ENCODE data around the gene FERMT1.
"Not testable (repeated sequence)": the region's sequence is repeated elsewhere in the genome, so short reads cannot be mapped to it uniquely, and the experiment has no call there.

FERMT1 gene

DNA sequence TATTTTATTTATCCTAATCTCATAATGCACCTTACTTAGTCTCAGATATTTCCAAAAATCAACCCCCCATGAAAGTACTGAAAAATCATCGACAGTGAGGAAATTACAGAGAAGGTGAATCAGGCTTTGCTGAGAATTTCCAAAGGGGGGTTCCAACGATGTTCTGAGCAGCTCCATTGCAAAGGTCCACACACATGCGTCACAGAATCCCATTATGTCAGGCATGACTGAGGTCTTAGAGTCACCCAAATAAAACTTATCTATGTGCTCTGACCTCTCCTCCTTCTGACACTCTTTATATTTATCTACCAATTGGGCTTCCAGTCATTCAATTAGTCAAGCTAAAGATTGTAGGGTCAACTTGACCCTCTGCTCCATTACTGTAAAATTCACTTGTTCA, 56.2 kb downstream of the FERMT1 start:
- DNase-seq, result no peak

DNA sequence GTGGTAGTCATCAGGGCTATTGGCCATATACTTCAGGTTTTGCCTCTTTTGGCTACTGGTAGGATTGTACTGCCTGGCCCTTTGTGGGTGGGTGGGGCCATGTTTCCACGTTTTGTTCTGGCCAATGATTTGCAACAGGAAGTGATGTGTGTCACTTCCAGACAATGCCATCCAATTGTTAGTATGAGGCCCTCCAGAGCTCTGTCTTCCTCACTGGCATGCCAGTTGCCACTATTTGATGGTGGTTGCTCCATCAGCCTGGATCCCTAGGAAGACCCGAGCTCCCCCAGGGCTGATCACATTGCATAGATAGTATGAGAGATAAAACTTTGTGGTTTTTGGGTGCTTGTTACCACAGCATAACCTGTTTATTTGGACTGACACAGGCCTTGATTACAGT, 61.3 kb downstream of the FERMT1 start:
- no peak for DNase-seq

DNA sequence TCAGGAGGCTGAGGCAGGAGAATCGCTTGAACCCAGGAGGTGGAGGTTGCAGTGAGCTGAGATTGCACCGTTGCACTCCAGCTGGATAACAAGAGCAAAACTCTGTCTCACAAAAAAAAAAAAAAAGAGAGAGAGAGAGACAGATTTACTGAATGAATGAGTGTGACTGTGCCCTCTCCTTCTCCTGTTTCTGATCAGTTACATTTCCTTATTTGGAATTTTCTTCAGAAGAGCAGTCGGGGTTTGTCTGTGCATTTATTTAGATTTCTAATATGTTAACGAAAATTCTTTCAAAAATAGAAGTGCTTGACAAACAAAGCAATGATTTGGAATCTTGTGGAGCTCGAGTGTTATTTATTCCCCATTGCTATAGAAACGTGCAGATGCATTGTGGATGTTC, 62.6 kb downstream of the FERMT1 start:
- DNase-seq, result no peak

DNA sequence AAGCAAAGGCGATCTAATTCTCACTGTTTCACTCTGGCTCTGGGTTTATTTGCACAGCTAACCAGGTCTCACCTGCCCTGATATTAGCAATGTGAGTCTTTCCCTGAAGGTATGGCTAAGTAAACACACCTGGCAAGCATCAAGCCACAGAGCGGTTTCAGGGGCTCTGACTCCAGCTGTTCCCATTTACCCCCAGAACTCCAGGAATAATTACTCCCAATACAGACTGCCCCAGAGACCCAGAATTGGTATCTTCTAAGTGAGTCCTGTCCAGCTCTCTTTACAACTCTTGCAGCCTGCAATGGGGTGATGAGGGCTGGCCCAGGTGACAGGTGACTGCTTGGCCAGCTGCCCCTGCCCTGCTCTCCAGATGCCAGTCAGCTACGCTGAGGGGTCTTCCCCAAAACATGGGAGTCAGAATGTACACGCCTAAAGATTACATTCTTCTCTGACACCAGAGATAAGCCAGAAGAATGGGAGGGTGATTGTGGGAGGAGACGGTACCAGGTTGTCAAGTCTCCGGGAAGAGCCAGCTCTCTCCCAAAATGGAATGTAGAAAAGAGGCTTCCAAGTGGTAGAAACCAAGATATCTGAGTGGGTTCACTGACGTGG, 64.0 kb downstream of the FERMT1 start:
- no peak for DNase-seq

DNA sequence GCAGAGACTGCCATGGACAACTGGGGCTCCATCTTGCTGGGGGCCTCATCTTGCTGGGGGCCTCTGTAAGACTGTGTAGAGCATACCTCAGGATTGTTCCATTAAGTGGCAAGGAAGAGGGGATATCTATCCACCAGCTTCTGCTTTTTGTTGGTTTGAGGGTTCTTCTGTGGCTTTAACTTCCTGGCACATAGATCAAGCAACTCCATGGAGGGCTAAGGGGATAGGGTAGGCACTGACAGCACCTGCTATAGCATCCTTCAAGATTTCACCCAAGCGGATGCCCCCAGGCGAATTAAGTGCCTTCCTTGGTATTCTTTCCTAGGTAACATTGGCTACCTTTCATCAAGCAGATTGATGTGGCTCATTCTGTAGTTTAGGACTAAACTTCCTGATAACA, 65.1 kb downstream of the FERMT1 start:
- DNase-seq, result no peak

DNA sequence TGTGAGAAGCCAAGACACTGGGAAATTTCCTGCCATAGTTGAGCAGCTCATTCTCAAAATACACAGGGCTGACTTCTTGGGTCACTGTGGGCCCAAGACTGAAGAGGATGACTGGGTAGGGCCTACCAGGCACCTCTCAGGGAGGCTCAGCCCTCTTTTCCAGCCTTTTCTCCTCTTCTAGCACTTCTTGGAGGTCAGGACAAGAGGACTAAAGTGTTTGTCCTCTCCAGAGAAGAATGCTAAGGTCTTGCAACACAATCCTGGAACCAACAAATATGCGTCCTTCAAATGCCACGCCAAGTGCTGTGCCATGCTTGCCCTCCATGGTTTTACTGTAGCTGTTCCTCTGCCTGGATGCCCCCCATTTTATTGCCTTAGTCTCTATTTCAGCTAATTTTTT, 65.7 kb downstream of the FERMT1 start:
- no peak for DNase-seq

DNA sequence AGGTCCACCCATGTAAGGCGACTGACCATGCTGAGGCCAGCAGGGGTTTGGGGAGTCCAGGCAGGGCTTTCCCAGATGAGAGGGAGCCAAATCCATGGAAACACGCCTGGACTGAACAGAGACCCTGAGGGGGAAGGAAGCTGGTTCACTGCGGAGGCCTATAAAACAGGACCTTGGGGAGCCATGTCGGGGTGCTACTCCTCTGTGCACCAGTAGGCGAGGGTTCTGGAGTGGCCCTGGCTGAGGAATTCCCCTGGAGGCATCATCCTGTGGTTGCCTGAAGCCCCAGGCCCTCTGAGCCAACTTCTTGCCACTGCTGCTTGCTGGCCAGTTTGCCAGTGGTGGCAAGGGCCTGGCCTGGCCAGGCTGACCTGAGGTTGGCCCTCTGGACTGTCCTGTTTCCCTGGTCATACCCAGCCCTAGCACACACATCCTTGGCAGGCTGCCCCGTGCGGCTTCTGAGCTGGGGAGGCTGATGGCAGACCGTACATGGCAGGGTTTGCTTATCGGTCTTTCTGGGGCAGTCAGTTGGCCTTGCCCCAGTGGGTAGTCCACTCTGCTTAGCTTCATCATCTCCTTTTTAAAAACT, 66.8 kb downstream of the FERMT1 start:
- DNase-seq, result no peak

DNA sequence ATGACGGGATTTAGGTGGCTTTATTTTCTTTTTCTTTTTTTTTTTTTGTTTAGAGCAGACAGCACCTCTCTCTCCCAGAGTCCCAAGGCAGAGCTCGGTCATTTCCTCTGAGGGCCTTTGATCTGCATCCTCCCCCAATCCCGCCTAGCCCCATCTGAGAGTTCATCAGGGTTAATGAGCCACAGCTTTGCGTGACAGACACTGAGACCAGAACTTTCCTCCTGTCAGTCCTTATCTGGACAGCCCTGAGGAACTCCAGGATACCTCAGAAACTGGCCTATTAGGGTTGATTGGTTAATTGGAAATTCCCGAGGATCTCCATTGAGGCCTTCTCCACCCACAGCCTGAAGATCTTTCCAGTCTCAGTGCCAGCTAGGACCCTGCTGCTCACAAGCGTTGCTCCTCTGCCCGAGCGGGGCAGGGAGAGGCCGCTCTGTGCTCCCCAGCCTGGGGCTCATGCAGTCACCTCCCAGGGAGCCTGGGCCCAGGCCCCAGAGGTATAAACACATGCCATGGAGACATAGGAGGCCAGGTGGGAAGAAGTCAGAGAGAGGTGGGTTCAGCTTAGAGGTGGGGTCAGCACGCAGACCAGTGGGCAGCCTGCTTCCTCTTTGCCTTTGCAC, 67.6 kb downstream of the FERMT1 start:
- no peak for DNase-seq

DNA sequence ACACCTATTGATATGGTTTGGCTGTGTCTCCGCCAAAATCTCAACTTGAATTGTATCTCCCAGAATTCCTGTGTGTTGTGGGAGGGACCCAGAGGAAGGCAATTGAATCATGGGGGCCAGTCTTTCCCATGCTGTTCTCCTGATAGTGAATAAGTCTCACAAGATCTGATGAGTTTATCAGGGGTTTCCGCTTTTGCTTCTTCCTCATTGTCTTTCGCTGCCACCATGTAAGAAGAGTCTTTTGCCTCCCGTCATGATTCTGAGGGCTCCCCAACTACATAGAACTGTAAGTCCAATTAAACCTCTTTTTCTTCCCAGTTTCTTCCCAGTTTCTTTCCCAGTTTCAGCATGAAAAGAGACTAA, 68.2 kb downstream of the FERMT1 start:
- DNase-seq, result not testable (repeated sequence)

DNA sequence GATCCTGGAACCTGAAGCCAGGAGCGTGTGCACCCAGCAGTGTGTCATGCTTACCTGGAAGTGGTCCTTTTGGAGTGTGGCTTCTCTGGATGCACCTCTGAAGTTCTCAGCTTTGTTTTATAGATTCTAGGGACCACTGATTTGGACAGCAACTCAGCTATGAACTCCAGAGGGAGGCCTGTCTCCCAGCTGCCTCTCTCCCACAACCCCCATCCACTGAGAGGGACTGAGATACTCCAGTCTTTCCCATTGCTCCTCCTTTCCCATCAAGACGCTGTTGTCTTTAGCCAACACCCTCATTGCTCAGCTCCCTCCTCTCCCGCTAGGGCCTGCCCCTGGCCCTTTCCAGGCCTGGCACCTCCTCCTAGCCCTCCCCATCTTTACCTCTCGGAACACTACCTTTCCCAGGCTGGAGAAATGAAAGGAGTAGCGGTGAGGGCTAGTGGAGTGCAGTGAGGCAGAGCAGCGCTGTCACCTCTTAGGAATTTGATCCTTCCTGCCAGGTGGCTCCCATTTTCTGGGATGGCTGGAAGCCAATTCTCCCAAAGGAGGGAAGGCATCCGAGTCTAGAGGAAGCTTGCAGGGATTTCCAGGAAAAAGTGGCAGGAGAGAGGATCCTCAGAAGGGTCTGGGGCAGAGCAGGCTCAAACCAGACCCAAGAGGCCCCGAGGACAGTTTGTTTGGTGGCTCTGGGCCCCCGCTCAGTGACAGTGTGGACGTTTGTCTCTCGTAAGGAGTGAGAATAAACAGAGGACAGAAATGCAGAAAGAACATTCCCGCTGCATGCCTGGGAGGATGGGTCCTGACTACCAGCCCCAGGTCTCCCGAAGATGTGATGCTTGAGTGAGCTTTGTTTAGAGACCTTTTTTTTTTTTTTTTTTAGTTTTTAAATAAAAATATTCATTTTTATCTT, 68.8 kb downstream of the FERMT1 start, which contains the start of gene LRRN4:
Gene LRRN4 (minus strand): TSS at position 285 of the 913 bp plus-strand sequence. CDS start 1,261 bp downstream, outside the sequence.
- no peak for DNase-seq

DNA sequence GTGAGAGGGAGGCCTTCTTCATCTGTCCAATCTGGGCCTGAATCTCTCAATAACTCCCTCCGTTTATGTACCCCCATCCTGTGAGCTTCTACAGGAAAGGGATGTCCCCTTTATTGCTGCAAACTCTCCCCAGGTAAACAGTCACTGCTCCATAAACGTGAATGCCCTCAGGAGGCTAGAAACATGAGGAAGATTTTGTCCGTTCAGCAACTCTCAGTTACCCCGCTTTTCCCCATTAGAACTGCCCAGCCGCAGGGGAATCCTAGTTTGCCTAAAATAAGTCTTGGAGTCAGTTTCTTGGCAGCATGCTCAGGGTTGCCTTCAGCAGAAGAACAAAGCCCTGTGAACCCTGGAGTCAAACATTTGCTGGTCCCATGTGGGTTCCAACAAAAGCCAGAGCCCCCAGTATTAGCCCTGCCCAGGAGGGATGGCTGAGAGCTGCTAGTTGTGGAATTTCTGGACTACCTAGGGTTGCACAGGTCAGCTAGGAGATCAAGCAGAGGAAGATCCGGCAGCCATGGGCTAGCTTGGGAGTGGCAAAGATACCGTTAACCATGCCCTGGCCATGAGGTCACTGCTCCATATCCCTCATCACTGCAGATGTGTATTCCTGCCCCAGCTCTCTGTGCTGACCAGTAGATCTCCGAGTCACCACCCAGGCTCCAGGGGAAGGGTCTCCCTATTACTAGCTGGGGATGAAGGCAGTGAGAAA, 69.6 kb downstream of the FERMT1 start:
- no peak for DNase-seq

DNA sequence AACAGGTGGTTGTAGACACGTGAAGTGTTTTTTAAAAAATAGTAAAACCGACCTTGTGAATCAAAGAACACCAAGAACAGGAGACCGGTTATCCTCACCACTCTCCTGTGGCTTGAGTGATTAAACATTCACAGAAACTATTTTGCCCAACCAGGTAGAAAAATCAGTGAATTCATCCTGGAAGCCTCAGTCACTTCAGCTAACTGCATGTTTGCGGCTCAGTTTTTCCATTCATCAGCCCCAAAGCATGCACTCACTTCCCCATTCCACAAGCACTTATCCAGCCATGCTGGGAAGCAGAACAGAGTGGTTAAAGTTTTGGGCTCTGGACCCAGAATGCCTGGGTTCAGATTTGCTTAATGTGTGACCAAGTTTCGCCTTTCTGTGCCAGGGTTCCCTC, 71.3 kb downstream of the FERMT1 start:
- no peak for DNase-seq

DNA sequence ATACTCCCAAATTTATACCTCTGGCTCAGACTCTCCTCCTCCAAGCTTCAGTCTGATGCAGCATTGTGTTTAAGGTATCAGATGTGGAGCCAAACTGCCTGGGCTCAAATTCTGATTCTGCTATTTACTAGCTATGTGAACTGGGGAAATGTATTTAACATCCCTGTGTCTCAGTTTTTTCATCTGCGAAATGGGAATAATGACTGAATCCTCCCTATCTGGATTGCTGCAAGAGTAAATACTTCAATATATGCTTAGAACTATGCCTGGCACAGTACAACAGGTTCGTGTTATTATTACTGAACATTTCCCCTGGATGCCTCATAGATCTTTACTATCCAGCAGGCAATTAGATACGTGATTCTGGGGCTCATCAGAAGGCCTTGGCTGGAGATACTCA, 74.4 kb downstream of the FERMT1 start:
- no peak for DNase-seq

DNA sequence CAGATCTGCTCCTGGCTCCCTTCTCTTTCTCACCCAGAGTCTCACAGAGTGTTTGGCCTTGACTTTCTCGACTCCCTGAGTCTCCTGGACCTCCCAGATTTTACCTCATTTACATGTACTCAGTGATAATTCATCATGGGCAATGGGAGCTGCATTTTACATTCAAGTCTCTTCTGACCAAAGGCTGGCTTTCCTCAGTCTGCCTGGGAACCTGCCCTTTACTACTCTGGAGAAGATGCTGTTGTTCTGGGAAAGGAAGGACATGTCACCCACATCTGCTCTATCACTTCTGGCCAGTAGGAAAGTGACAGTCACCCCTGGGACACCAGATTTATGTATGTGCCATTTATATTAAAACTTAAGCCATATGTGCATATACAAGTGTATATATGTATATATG, 76.4 kb downstream of the FERMT1 start:
- no peak for DNase-seq

DNA sequence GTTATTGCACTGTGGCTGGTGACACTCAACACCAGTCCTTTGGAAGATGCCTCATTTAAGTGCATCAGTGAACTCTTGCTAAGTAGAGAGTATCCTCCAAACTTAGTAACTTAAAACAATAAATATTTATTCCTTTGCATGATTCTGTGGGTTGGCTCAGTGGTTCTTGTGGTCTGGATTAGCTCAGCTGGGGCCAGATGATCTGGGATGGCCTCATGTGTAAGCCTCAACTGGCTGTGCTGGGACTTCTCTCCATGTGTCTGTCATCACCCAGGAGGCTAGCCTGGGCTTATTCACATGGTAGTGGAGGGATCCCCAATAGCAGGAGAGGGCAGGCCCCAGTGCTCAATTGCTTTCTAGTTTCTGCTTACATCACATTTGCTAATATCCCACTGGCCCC, 77.3 kb downstream of the FERMT1 start:
- DNase-seq, result no peak

DNA sequence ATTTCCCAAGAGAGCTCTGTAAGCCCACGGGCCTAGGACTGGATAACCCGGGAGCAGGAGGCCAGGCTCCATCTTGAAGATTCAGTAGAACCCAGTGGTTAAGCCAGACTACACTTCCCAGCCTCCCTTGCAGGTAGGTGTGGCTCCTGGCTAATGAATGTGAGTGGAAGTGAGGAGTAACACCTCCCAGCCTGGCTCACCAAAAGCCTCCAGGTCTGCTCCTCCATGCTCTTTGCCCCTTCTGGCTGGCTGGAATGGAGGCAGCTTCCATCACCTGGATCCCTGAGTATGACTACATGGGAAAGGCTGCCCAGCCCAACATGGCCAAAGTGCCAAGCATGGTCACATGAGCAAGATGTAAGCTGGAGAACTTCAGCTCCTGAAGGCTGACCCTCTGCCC, 78.7 kb downstream of the FERMT1 start:
- DNase-seq, result no peak

DNA sequence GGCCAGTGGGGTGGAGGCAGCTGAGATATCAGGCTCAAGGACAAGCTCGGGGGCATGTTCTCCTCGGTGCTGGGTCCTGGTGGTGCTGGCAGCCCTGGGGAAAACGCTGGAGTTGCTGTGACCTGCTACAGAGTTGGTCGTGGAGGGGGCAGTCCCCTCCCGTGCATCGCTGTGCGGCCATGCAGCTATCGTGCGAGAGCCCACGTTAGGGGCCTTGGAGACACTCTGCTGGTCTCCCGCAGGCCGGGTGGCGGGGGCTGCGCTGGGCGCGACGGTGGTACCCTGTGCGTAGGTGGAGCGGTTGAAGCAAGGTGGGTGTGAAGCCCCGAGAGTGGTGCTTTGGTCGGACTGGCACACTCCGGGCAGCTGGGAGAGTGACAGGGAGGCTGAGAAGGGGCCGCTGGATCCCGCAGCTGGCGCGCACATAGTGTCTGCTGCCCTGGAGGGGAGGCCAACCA, 81.0 kb downstream of the FERMT1 start:
- DNase-seq, result no peak

DNA sequence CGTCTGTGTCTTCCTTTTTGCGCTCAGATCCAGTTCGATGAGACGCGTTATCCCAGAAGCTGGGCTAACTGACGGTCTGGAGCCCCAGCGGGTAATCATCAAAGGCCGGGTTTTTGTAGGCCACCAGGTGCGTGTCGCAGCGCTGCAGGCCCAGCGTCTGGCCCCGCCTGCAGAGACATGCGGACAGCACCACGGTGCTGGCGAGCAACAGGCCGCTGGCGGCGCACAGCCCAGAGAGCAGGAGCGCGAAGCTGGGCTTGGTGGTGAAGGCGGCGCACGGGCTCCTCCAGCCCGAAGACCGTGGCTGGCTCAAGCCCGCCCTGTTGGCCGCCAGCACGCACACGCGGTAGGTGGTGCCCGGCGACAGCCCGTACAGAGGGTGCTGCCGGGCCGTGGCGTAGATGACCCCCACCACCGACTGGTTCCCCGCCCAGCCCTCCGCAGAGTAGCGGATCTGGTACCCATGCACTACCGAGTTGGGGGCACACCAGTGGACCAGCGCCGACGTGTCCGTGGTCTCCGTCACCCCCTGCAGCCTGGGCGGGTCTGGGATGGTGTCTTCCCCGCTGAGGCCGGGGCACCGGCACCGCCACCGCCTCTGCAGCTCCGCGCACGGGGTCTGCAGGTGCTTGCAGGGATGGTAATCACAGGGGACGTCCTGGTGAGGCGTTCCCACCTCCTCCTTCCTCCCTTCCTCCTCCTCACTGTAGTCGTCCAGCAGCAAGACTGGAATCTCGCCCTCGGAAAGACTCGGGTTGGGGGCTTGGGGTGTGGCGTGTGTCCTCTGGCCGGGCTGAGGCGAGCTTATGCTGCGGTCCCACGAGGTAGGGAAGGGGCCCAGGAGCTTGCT, 81.6 kb downstream of the FERMT1 start:
- no peak for DNase-seq

DNA sequence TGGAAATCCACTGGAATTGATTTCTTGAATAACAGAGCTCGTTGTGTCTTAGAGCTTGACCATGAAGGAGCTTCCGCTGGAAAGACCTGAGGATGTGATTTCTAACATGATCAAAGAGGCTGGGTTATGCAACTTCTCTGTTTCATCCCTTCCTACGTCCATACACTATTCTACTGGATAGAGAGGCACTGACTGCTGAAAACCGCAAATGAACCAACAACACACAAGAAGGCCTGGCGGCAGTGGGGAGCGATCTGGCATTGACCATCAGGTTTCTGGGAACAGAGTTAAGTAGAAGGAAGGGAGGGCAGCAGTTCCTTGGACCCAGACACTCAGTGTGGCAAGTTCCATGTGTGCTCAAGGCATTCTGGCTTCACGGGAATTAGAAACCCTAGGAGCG, 82.3 kb downstream of the FERMT1 start:
- no peak for DNase-seq

DNA sequence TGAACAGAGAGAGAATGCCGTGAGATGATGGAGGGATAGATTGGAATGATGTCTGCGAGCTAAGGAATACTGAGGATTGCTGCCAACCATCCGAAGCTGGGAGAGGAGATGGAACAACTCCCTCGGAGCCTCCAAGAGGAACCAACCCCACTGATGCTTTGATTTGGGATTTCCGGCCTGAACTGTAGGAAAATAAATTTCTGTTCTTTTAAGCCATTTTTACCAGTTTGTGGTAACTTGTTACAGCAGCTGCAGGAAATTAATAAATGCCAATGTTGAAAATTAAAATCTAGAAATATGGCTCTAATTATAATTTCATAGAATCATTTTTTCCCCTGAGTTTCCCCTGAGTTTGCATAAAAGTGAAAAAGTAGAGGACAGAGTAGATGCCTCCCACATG, 83.1 kb downstream of the FERMT1 start:
- no peak for DNase-seq

DNA sequence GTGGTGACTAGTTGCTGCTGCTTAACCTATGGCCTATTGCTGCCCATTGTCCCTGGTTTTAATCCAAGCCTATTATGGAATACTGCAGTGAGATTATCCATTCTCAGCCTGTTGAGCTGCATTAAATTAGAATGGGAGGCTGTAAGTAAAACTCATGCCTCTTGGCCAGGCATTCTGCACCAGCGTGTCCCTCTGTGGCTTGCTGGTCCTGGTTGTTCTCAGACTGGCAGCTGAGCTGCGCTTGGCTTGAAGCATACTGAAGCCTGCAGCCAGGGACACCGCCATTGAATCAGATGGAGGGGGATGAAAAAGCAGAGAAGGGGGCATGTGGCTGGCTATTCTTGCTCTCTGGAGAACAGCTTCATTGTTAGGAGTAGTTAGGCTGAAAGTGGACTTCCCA, 84.6 kb downstream of the FERMT1 start:
- DNase-seq, result no peak

DNA sequence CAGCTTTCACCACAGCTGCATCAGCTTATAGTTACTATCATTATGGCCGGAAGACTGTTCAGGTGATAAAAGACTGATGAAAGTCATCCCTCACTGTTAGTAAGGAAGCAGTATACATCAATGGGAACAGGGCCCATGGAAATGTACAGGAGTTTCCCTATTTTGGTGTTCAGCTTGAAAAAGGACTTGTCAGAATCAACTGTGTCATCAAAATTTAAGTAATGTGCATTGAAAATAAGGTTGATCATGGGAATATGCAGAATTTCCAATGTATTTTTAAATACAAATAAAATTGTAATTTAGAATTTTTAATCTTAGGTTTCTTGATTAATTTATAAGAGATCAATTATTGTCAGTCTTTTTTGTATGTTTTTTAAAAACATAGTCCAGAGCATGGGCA, 85.7 kb downstream of the FERMT1 start:
- no peak for DNase-seq
